PC-9 (cell line): ENCODE results near the gene PTDSS2. TPM values are rescaled to one million over a fixed set of nuclear protein-coding genes. Genes with fewer than 3 reads are reported as not detected.
"Not testable (repeated sequence)": the region's sequence is repeated elsewhere in the genome, so short reads cannot be mapped to it uniquely, and the experiment has no call there.

Source experiments
- Bru-seq: library from RNA; stranded (reverse); fragments of 400-500 nt; gene quantifications from one replicate; lab custom pipeline; 2021; lab: Mats Ljungman, UMichigan
- BruChase-seq, 2 experiments: library from RNA; stranded (reverse); fragments of 400-500 nt; gene quantifications; one replicate each; lab custom pipeline; 2021; lab: Mats Ljungman, UMichigan
- BruUV-seq: library from RNA; stranded (reverse); fragments of 400-500 nt; replicated peaks from 2 replicates; lab custom pipeline; 2021; lab: Mats Ljungman, UMichigan
- CTCF ChIA-PET: fragments of 300-600 bp; sonication (Branson Sonifier 250); formaldehyde crosslinking; loops from one replicate; lab custom pipeline; 2022; ENCODE audit warnings: antibody characterized with exemption; lab: Charles Lee
- POLR2A ChIA-PET: fragments of 300-600 bp; sonication (Branson Sonifier 250); formaldehyde crosslinking; loops from one replicate; lab custom pipeline; 2022; ENCODE audit warnings: antibody characterized with exemption; ENCODE audit not compliant: unreplicated experiment; lab: Charles Lee
- DNase-seq, 2 experiments: peaks; one replicate each; pipeline versions ENCODE4 v3.0.0 to v3.0.0-alpha.2; 2015 to 2022; ENCODE audit warnings: mixed read lengths in 1 of 2
- H2AFZ ChIP-seq: fragments of 200-600 bp; sonication (generic); 2 replicates; pipeline ENCODE4 v1.8.1; 2017; ENCODE audit warnings: antibody characterized with exemption
- H3F3A ChIP-seq: fragments of 200-600 bp; sonication (generic); 2 replicates; pipeline ENCODE4 v1.8.1; 2017; ENCODE audit warnings: antibody characterized with exemption, mild to moderate bottlenecking, low read depth; ENCODE audit not compliant: insufficient read depth
- H3K27ac ChIP-seq: fragments of 200-600 bp; sonication (generic); 2 replicates; pipeline ENCODE4 v1.6.1; 2016; ENCODE audit warnings: mixed run types
- H3K27me3 ChIP-seq: fragments of 200-600 bp; sonication (generic); 2 replicates; pipeline ENCODE4 v1.6.1; 2016; ENCODE audit warnings: low read depth, mixed run types; ENCODE audit not compliant: insufficient read depth
- H3K36me3 ChIP-seq: fragments of 200-600 bp; sonication (generic); 2 replicates; pipeline ENCODE4 v1.6.1; 2016; ENCODE audit warnings: low read depth, mixed run types
- H3K4me1 ChIP-seq: fragments of 200-600 bp; sonication (generic); replicated peaks from 2 replicates; pipeline ENCODE4 v1.6.1; 2016; ENCODE audit warnings: mixed run types; ENCODE audit not compliant: insufficient read depth
- H3K4me2 ChIP-seq: fragments of 200-600 bp; sonication (generic); 2 replicates; pipeline ENCODE4 v1.6.1; 2017; ENCODE audit warnings: mixed run types
- H3K4me3 ChIP-seq: fragments of 200-600 bp; sonication (generic); 2 replicates; pipeline ENCODE4 v1.6.1; 2016; ENCODE audit warnings: mixed run types
- H3K79me2 ChIP-seq: fragments of 200-600 bp; sonication (generic); 2 replicates; pipeline ENCODE4 v1.6.1; 2017; ENCODE audit warnings: low read depth, mixed run types
- H3K9me2 ChIP-seq: fragments of 200-600 bp; sonication (generic); 2 replicates; pipeline ENCODE4 v1.8.1; 2017; ENCODE audit warnings: mild to moderate bottlenecking; ENCODE audit not compliant: insufficient read depth
- H3K9me3 ChIP-seq: fragments of 200-600 bp; sonication (generic); 2 replicates; pipeline ENCODE4 v1.8.1; 2016; ENCODE audit warnings: low read depth; ENCODE audit not compliant: insufficient read depth
- H4K20me1 ChIP-seq: fragments of 200-600 bp; sonication (generic); 2 replicates; pipeline ENCODE4 v1.8.1; 2017; ENCODE audit not compliant: insufficient read depth
- EZH2 ChIP-seq: fragments of 200-600 bp; sonication (generic); IDR thresholded peaks from 2 replicates; pipeline ENCODE4 v1.8.0; 2017; ENCODE audit warnings: antibody characterized with exemption, low read depth
- intact Hi-C: fragments of 100-400 bp; cut with micrococcal nuclease; formaldehyde crosslinking; loops from one replicate; pipeline ENCODE4 v1.10.0; 2022; ENCODE audit not compliant: unreplicated experiment
- long read RNA-seq: library from polyadenylated mRNA; stranded (forward); transcript quantifications from one replicate; pipeline ENCODE4 v2.0.0, GENCODE V29; 2022
- total RNA-seq: library from RNA; stranded (reverse); gene quantifications from 2 replicates; pipeline ENCODE4 v1.2.3, GENCODE V29; 2021
- TF ChIP-seq, protein P1 (sequence below): fragments of 200-600 bp; sonication (generic); conservative IDR thresholded peaks from 2 replicates; pipeline ENCODE4 v1.6.1; 2017; ENCODE audit warnings: mixed run types, antibody characterized with exemption, mild to moderate bottlenecking, moderate library complexity

The PTDSS2 gene
- total RNA-seq (32.5 and 38.8 TPM in 2 replicates), Bru-seq, nascent RNA (percentile 44 among the genes with signal in this experiment), BruChase-seq, experiment 1, labeled RNA remaining after a 2-hour chase (percentile 53 among the genes with signal in this experiment), BruChase-seq, experiment 2, labeled RNA remaining after a 6-hour chase (percentile 58 among the genes with signal in this experiment)
- long read RNA-seq, transcript PTDSS2-201 (12 exons, 2,445 nt): major isoform, 20 of 35 reads
- long read RNA-seq, partial matches to known transcripts: 1 of 35 reads
- long read RNA-seq, other reads (novel, unspliced or antisense): 13 of 35 reads

DNA sequence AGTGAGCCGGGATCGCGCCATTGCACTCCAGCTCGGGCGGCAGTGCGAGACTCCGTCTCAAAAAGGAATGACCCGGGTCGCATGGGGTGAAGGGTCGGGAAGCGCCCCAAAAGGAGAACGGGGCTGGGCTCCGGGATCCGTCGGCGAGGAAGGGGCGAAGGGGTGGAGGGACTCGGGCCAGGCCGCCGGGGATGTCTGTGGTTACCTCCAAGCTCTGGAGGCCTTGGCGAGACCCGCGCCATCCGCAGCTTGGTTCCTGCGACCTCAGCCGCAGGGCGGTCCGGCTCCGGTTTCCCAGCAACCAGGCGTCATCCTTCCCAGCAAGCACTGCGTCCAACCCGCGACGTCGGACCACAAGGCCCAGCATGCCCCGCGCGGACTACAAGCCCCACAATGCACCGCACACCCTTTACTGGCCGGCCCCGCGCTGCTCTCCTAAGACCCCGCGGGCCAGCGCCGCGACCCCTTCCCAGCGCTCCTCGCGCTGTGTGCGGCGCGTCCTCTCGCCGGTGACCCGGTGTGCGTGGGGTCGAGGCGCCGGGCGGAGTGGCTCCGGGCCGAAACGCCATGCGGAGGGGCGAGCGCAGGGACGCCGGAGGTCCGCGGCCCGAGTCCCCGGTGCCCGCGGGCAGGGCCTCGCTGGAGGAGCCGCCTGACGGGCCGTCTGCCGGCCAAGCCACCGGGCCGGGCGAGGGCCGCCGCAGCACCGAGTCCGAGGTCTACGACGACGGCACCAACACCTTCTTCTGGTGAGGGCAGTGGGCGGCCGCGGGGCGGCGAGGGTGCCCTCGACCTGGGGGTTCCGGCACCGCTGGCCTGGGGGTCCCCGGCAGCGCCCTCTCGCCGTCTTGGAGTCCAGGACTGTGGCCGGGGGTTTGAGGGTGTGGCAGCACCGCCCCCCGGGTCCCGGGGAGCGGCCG is at the start of gene PTDSS2:
Gene PTDSS2, plus strand, starts transcription at position 391 of the 920 bp plus-strand sequence. Its CDS starts 177 bp downstream, at position 568.
- H3F3A ChIP-seq: peaks cover 9% of the 10 kb centered on the region; the same call in 1 of the 2 replicates
- H3K36me3 ChIP-seq: no peaks in the 10 kb centered on the region
- CTCF ChIA-PET: no interaction called here
- H3K4me2 ChIP-seq: peak within 1 kb of the TSS; percentile 88
- H3K9me2 ChIP-seq: no peaks in the 10 kb centered on the region
- POLR2A ChIA-PET: interaction anchor here (0.5 to 1.1 kb wide), 3 partner anchors 10 to 82 kb away, joined by 4 to 12 read pairs (median 4); partner anchors contain the start of gene SIGIRR
- peaks cover 22% of the 10 kb centered on the region for H3K79me2 ChIP-seq
- TF ChIP-seq EZH2: no peak
- TF ChIP-seq, protein P1, sequence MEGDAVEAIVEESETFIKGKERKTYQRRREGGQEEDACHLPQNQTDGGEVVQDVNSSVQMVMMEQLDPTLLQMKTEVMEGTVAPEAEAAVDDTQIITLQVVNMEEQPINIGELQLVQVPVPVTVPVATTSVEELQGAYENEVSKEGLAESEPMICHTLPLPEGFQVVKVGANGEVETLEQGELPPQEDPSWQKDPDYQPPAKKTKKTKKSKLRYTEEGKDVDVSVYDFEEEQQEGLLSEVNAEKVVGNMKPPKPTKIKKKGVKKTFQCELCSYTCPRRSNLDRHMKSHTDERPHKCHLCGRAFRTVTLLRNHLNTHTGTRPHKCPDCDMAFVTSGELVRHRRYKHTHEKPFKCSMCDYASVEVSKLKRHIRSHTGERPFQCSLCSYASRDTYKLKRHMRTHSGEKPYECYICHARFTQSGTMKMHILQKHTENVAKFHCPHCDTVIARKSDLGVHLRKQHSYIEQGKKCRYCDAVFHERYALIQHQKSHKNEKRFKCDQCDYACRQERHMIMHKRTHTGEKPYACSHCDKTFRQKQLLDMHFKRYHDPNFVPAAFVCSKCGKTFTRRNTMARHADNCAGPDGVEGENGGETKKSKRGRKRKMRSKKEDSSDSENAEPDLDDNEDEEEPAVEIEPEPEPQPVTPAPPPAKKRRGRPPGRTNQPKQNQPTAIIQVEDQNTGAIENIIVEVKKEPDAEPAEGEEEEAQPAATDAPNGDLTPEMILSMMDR: no peak
- BruUV-seq: no TSS peak
- H3K4me1 ChIP-seq: 0 out of 2 replicates have a peak, but pooled peaks cover 5% of the 10 kb centered on the region
- H3K27ac ChIP-seq: no peak within 1 kb of the TSS
- peak; percentile 79 to 87 for DNase-seq
- H4K20me1 ChIP-seq: no peaks in the 10 kb centered on the region
- no peaks in the 10 kb centered on the region for H3K9me3 ChIP-seq
- H2AFZ ChIP-seq: peak within 1 kb of the TSS; percentile 84
- H3K27me3 ChIP-seq: no peaks in the 10 kb centered on the region
- intact Hi-C loops: loop anchor here (1.0 to 5.0 kb wide), 3 partner anchors 55 to 143 kb away; partner anchors contain the start of genes IFITM2, PKP3 and RNH1
- H3K4me3 ChIP-seq: peak within 1 kb of the TSS; percentile 69

DNA sequence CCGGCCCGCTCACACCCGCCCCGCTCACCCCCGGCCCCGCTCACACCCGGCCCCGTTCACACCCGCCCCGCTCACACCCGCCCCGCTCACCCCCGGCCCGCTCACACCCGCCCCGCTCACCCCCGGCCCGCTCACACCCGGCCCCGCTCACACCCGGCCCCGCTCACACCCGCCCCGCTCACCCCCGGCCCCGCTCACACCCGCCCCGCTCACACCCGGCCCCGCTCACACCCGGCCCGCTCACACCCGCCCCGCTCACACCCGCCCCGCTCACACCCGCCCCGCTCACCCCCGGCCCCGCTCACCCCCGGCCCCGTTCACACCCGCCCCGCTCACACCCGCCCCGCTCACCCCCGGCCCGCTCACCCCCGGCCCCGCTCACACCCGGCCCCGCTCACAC is 48.9 kb upstream of the PTDSS2 start:
- H3K4me3 ChIP-seq, CTCF ChIA-PET, H3K4me2 ChIP-seq, H3K79me2 ChIP-seq, POLR2A ChIA-PET, H3K27me3 ChIP-seq, H4K20me1 ChIP-seq, BruUV-seq, H3F3A ChIP-seq, H3K27ac ChIP-seq, H3K9me2 ChIP-seq, H3K36me3 ChIP-seq, H2AFZ ChIP-seq, H3K4me1 ChIP-seq, H3K9me3 ChIP-seq, intact Hi-C loops, DNase-seq: not testable (repeated sequence)

DNA sequence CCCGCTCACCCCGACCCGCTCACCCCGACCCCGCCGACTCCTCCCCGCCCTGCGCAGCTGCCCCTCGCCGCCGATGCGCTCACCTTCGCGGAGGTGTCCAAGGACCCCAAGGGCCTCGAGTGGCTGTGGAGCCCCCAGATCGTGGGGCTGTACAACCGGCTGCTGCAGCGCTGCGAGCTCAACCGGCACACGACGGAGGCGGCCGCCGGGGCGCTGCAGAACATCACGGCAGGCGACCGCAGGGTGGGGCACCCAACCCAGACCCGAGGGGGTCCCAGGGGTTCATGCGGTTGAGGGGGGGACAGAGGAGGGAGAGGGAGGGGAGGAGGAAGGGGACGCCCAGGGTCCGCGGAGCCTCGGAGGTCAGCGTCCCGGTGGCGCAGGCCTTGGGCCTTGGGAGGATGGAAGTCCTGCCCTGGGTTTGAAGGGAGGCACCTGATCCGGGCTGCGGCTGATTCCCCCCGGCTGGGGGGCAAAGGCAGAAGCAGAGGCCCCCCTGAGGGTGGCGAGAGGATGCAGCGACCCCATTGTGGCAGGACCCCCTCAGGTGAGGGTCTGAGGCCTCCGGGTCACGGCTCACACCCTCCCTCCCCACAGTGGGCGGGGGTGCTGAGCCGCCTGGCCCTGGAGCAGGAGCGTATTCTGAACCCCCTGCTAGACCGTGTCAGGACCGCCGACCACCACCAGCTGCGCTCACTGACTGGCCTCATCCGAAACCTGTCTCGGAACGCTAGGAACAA is 46.9 kb upstream of the PTDSS2 start:
- H3K79me2 ChIP-seq: no peaks in the 10 kb centered on the region
- H3K4me3 ChIP-seq: no peak overlapping the region
- CTCF ChIA-PET: no interaction called here
- intact Hi-C loops: no loop called here
- H3K4me2 ChIP-seq: no peak overlapping the region
- H3K27ac ChIP-seq: no peak overlapping the region
- no peaks in the 10 kb centered on the region for H4K20me1 ChIP-seq
- no peak overlapping the region for H2AFZ ChIP-seq
- no peaks in the 10 kb centered on the region for H3F3A ChIP-seq
- no peaks in the 10 kb centered on the region for H3K4me1 ChIP-seq
- DNase-seq: no peak
- H3K36me3 ChIP-seq: no peaks in the 10 kb centered on the region
- BruUV-seq: no TSS peak
- POLR2A ChIA-PET: no interaction called here
- H3K27me3 ChIP-seq: no peaks in the 10 kb centered on the region
- no peaks in the 10 kb centered on the region for H3K9me3 ChIP-seq
- TF ChIP-seq, protein P1: no peak
- TF ChIP-seq EZH2: no peak
- H3K9me2 ChIP-seq: no peaks in the 10 kb centered on the region
